Measurements from ENCODE around the gene MAD1L1.

Gene MAD1L1

DNA sequence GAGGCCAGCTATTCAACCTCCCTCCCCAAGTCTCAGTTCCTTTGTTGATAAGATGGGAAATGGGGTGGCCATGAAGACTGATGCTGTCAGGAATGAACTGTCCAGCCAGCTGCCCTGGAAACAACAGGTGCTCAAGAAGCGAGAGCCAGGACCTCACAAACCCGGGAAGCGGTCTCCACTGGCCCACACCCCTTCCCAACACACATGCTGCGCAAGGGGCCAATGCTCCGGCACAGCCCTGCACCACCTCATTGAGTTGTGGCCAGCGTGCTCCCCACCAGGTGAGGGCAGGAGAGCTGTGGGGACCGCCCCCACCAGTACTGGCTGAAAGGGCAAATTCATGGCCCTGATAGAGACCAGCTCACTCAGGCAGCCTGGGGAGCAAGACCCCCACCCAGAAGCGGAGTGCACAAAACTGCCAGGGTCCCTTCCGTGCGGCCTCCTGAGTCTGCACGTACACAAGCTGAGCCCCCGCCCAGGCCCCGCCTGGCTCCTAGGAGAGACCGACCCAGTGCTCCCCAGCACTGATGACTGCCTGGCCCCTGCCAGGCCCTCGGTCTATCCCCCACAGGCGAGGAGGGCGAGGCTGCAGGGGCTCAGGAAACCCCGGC lies 216.6 kb downstream of the MAD1L1 start:
- DNase-seq (ENCODE audit: low read depth in 3 of 3), result no peak

DNA sequence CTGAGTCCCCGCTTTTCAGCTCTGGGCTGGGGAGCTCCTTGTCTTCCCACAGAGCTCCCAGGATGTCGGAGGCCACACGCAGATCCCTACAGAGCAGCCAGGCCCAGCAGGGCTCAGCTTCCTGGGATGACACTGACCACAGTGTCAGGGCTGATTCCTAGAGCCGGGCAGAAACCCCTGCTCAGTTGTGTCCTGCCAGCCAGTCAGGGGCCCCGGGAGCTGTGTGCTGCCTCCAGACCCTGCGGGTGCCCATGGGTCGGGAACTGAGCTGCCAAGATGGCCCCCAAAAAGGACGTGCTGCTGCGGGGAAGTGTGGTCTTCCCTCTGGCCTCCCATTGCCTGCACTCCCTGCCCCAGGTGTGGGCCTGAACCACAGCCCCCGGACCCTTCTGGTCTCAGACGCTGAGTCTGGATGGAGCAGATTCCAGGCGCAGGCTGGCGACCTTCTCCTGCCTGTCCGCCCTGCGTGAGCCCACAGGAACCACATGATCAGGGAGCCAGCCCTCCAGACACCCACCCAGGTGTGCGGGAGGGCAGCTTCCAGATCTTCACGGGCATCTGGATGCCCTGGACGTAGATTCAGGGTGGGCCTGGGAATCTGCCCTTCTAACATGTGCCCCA lies 217.4 kb downstream of the MAD1L1 start:
- no peak for DNase-seq (ENCODE audit: low read depth in 3 of 3)

DNA sequence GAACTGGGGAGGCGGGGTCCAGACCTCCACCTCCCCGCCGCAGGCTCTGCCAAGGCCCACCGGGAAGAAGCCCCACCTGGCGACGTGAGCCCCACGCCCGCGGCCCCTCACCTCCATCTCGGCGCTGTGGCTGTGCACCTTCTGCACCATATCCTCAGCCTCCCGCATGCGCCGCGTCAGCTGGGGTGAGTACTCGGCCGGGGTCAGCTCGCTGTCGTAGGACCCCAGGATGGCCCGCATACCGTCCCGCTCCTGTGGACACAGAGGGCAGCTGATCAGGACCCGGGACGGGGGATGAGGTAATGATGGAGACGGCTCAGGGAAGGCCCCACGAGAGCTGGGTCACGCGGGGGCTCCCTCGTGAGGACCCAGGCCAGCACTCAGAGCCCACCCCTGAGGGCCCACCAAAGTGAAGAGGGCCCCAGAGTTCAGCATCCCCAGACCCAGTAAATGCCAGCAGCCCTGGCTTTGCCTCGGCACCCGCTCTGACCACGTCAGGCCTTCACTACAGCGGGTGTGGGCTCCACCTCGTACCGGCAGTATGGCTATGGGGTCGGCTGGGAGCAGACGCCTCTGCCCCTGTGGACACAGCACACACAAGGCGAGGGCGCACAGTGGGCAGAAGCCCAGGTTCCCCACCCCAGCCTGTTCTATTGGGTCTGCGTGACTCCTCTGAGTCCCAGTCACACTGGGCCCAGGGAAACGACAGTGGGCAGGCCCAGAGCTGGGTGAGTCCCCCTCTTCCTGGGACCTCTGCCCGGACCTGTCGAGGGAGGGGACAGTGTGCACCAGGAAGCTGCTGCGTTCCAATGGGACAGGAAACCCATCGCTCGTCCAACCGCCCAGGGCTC lies 218.1 kb downstream of the MAD1L1 start:
- DNase-seq (ENCODE audit: low read depth in 3 of 3), result no peak

DNA sequence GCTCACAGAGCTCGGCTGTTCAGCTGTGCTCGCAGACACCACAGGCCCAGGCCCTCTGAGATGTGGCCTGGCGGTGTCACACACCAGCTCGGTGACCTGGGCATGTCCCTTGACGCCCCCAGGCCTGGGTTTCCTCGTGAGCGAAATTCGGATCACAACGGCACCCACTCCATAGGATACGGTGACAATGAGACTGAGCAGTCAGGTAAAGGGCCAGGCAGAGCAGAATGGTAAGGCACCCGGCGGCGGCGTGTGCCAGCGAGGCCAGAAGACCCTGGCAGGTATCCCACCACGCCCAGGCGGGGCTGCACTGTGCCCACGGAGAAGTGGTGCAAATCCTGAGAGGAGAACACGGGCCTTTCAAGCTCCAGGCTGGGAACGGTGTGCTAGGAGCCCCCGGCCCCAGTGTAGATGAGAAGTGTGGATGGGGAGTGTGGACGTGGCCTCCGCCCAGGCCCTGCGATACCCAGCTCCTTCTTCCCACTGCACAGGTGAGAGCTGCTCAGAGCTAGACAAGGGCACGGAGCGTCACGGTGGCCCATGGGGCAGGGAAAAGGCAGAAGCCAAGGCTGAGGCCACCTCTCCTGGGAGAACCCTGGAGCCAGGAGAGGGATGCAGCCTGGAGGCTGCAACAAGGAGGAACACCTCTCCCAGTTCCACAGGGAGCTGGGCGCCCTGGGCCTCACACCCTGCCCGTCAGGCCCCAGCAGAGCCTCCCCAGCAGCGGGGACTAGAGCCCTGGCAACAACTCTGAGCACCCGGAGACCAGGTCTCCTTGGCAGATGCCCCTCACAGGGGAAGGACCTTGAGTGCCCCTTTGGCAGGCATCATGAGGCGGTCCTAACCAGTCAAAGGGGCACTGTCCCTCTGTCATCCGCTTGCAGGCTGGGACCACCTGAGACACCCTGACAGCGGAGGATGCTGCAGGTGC lies 219.1 kb downstream of the MAD1L1 start:
- no peak for DNase-seq (ENCODE audit: low read depth in 3 of 3)

DNA sequence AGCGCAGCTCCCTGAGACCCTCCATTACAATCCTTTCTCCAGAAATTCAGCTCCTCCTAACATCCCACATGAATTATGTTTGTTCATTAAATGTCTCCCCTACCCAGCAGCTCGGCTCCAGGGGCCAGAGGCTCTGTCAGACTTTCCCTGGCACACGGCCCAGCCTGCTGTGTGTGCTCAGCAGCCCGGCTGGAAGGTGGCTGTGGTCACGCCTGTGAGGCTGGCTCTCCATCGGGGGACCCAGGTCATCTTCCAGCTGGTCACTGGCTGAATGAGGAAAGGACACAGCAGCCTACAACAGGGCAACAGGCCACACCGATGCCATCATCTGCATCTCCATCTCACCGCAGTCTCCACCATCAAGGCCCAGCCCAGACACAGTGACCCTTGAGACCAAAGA lies 219.8 kb downstream of the MAD1L1 start:
- no peak for DNase-seq (ENCODE audit: low read depth in 3 of 3)

DNA sequence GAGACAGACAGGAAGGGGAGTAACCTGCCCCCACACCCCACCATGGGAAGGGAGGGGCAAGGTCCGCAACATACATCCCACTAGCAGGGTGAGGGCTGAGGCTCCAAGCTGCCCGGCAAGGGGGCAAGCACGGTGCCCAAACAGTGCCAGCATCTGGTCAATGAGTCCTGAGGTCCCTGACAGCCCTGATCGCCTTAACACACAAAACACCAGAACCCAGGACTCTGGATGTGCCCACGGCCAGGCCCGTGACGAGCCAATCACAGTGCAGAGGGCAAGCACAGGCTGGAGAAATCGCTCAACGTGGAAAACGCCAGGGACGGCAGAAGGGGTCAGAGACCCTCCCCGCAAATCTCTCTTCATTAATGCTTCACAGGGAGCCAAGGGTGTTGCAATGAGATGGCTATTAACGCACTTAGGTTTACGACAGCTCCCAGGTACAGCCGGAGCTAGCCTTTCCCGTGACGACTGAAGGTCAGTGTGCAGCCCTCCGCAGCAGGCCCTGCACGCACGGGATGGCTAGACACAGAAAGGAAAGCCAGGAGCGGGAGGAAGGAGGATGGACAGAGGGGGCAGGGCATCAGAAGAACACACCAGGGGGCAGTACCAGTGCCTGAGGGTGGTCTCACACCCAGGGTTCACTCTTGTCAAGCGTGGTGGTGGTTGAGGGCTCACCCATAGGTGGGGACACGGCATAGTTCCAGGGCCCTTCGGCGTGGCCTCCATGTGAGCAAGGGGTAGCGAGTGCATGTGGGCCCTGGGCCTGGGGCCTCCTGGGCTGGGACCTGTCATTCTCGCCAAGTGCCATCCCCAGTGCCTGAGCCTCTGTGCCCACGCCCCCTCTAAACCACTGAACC lies 220.5 kb downstream of the MAD1L1 start:
- DNase-seq (ENCODE audit: low read depth in 3 of 3), result no peak

DNA sequence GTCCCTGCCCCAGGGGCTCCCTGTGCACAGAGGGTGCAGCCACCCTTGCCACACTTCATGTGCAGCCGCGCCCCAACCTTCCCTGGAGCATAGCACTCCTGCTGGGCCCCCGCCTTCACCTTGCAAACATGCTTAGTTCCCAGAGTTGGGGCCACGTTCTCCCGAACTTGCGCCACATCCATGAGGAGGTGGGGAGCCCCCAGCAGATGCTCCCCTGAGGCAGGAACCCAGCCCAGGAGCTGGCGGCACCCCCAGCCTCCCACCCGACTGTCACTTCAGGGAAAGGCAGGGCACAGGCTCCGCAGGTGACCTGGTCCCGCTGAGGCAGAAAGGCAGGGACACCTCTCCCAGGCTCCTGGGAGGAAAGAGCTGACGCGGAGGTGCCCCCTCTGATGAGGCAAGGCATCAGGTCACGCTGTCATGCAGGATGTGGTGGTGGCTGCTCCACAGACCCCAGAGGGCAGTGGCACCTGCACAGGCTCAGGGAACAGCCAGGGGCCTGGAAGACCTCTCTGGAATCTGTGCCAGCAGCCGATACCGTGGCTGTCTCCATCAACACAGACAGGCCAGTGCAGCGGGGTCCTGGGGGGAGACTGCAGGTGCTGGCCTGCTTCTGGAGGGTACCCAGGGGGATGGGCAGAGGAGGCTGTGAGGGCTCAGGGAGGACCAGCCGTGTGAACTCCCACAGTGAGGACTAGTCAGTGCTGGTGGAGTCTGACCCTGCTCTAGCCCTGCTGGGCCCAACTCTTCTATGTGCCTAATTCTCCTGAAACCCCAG lies 221.3 kb downstream of the MAD1L1 start:
- no peak for DNase-seq (ENCODE audit: low read depth in 3 of 3)

DNA sequence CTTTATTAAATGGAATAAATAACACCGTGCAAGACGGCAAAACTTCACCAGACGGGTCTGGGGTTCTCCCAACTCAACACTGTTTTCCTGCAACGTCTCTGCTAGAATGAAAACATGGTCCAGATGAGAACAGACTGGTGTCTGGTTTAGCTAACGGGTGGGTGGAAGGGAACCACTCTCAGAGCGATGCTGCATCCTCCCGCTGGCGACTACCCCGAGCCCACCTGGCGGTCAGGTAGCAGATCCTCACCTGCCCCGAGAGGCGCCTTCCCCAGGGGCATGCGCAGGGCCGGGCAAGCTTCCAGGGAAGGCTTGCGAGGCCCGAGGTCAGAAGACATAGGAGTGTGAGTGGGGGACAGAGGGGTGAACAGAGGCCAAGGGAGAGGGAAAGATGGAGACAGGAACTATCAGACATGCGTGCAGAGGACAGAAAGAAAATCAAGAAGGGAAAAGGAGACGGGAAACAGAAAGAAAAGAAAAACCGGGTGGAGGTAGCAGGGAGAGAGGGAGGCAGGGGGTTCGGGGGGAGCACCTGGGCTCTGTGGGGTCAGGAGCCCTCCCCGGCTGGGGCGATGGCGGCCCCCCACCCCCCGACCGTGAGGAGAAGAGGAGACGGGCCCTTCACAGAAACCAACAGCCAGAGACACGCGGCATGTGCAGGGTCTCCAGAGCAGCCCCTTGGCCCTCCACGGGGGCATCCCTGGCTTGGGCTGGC lies 222.0 kb downstream of the MAD1L1 start:
- no peak for DNase-seq (ENCODE audit: low read depth in 3 of 3)

DNA sequence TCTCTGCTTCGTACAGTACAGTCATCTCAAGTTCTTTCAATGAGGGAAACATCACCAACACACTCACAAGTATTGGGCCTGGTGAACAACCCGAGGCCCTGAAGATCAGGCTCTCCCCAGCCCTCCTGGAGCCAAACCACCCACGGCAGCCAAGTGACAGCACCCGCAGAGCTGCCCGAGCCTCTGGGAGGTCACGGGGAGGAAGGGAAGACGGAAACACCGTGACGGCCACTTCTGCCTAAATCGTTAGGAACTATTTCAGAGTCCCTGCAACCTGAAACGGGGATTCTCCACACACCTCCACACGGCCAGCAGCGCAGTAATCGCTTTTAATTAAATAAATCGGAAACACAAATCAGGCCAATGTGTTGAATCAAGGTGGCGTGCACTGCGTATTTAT lies 222.6 kb downstream of the MAD1L1 start:
- no peak for DNase-seq (ENCODE audit: low read depth in 3 of 3)

DNA sequence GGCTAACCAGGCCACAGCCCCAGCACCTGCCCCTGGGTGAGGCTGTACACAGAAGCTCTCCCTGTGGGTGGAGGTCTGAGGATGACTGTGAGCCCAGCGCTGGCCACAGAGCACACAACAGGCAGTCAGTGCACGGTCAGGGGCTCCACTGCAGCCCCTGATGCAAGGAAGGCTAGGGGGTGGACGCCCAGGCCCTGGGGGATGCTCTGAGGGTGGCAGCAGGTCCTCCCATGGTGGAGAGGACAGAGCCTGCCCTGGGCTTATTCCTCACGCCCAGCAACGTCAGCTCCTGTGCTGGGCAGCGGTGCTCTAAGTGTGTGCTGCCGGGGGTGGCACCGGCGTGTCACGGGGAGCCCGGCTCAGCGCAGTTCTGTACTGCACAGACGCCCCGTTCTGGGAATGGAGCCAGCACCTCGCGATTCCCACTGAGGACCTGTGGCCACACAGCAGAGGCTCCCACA lies 223.2 kb downstream of the MAD1L1 start:
- DNase-seq (ENCODE audit: low read depth in 3 of 3), result no peak

DNA sequence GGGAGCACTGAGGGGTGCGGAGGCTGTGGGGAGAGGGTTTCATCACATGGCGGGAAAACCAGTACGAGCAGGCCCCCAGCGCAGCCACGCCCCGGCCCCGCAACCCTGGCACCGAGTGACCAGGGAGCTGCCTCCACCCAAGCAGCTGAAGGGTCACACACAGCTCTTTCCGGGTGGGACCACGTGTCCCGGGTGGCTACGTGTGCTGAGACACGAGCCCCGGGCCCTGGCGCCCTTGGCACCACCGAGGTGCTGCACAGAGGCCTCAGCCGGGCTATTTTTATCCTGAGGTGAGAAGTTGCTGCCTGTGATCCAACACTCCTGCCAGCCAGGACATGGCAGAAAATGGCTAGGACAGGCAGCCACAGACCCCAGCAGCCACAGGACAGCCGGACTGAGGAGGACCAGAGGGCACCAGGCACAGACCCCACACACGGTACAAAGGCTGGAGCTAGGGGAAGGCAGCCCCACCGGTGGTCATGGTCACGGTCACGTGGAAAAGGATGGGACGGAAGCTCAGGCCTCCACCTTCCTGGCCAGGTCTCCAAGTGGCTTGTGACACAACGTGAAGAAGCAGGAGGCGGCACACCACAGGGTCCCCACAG lies 223.7 kb downstream of the MAD1L1 start:
- DNase-seq (ENCODE audit: low read depth in 3 of 3), result no peak

DNA sequence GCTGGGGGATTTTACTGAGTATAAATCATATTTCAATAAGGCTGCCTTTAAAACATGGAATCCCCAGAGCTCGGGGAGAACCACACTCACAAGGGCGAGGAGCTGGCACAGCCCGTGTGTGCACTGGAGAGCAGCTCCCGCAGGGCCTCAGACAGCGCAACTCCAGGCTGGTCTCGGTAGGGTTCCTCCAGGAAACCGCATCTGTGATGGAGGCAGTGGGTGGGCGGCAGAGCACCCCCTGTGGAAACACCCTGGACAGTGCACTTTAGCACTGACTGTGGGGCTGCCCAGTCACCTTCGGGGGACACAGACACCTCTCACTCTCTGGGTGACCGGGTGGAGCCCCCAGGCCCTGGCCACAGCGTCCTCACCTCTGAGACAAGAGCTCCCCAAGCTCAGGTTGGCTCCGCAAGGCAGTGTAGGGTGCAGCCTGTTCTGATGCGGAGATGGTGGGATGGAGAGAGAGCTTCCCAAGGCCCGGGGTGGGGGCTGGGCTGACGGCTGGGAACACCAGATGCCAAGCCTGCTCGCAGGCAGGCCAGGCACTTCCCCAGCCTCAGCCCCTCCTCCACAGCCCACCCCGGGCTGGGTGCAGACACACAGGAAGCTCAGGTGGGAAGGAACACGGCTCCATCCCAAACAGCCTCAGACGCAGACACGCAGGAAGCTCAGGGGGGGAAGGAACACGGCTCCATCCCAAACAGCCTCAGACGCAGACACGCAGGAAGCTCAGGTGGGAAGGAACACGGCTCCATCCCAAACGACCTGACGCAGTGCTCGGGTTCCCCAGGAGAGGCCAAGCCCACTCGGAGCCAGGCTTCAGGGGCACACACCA lies 224.4 kb downstream of the MAD1L1 start:
- no peak for DNase-seq (ENCODE audit: low read depth in 3 of 3)

DNA sequence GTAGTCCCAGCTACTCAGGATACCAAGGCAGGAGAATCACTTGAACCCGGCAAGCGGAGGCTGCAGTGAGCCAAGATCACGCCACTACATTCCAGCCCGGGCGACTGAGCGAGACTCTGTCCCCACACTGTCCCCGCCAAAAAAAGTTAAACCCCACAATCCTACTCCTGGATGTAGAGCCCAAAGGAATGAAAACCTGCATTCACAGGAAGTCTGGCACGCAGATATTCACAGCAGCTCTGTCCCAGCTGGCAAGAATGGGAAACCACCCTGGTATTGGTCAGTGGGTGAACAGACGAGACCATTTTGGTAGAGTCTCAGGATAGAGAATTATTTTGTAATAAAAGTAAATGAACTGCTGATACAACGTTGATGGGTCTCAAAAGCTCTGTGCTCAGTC lies 225.2 kb downstream of the MAD1L1 start:
- no peak for DNase-seq (ENCODE audit: low read depth in 3 of 3)

DNA sequence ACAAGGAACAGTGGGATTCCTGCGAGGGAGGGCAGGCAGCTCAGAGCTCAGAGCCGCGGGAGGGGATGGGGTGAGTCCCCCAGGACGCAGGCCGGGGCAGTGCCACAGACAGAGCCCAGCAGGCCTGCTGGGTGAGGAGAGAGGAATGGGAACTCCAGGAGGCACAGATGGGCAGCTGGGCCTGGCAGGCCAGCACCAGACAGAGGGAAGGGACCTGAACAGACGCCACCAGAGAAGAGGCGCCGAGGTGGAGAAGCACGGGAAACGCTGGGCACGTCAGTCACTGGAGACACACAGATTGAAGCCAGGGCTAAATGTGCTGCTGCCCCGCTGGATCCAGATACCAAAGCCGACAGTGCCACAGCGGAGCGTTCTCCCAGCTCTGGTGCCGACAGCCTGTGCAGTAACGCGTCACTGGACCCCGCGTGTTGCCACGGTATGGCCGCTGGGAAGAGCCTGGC lies 225.8 kb downstream of the MAD1L1 start:
- no peak for DNase-seq (ENCODE audit: low read depth in 3 of 3)

DNA sequence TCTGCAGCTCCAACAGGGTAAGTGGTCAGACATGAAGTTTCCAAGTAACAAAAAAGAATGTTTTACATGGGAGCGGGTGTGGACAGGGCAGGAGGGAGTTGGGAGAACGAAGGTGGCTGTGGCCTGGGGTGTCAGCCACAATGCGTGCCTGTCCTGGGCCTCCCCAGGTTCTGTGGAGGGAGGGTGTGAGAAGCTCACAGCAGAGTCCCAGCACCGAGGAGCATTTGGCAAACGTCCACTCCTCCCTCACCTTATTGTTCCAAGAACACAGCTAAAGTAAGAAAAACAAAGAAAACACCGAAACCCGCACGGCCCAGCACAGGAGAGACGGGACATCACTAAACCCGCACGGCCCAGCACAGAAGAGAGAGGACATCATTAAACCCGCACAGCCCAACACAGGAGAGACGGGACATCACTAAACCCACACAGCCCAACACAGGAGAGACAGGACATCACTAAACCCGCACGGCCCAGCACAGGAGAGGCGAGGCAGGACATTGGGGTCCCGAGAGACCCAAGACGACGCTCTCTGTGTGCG lies 226.4 kb downstream of the MAD1L1 start:
- no peak for DNase-seq (ENCODE audit: low read depth in 3 of 3)

DNA sequence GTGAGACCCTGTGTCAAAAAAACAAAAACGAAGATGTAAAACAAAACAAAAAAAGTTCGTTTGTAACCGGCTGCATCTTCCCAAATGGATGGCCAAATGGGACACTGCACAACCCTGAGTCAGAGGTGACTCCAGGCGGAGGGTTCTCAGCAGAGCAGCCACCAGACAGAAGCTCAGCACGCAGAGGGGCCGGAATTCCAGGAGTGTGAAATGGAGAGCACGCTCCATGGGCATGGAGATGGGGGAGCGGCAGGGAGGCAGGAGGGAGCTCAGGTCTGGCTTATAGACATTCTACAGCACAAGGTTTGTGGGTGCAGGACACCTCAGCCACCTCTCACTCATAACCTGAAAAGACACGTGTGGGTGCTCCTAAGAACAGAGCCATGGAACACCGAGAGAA lies 227.0 kb downstream of the MAD1L1 start:
- no peak for DNase-seq (ENCODE audit: low read depth in 3 of 3)

DNA sequence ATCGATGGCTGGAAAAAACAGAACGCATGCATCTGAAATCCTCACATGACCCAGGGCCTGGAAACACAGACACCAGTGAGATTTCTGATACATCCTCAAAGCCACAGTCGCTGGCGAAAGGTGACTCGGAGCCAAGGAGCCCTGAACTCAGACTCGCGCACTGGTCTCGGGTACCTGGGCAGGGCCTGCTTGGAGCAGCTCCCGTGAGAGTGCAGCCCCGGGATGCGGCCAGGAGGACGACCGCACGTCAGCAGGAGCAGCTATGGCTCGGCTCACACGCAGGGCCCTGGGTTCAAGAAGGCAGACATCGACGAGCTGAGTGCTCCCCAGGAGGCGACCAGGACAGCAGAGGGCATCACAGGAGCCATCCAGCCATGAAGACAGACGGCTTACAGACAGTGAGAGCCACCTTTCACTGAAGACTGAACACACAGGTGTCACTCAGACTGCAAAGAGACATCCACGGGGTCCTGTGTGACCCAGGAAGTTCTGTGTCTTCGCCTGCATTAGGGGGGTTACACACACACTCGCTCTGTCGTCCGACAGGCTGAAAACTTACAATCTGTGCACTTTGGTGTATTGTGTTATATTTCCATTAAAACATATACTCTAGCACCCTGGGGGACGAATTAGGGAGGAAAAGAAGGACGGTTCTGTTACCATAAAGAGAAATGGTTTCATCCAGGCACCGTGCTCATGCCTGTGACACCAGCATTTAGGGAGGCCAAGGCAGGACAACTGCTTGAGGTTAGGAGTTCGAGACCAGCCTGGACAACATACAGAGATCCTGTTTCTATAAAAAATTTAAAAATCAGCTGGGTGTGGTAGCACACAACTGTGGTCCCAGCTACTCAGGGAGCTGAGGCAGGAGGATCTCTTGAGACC lies 227.7 kb downstream of the MAD1L1 start:
- no peak for DNase-seq (ENCODE audit: low read depth in 3 of 3)
